GM21447 (cell line): ENCODE data around the gene NEK1.
A peak's percentile ranks its signal among the peaks of the same experiment; 100 is the strongest.

Experiments used
- ATAC-seq: cut with Tn5 transposase; IDR thresholded peaks from one replicate; pipeline ENCODE4 v1.9.1; 2021; ENCODE audit not compliant: unreplicated experiment

Gene NEK1, protein sequence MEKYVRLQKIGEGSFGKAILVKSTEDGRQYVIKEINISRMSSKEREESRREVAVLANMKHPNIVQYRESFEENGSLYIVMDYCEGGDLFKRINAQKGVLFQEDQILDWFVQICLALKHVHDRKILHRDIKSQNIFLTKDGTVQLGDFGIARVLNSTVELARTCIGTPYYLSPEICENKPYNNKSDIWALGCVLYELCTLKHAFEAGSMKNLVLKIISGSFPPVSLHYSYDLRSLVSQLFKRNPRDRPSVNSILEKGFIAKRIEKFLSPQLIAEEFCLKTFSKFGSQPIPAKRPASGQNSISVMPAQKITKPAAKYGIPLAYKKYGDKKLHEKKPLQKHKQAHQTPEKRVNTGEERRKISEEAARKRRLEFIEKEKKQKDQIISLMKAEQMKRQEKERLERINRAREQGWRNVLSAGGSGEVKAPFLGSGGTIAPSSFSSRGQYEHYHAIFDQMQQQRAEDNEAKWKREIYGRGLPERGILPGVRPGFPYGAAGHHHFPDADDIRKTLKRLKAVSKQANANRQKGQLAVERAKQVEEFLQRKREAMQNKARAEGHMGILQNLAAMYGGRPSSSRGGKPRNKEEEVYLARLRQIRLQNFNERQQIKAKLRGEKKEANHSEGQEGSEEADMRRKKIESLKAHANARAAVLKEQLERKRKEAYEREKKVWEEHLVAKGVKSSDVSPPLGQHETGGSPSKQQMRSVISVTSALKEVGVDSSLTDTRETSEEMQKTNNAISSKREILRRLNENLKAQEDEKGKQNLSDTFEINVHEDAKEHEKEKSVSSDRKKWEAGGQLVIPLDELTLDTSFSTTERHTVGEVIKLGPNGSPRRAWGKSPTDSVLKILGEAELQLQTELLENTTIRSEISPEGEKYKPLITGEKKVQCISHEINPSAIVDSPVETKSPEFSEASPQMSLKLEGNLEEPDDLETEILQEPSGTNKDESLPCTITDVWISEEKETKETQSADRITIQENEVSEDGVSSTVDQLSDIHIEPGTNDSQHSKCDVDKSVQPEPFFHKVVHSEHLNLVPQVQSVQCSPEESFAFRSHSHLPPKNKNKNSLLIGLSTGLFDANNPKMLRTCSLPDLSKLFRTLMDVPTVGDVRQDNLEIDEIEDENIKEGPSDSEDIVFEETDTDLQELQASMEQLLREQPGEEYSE (N-terminal part only)

GRCh38 chr4:169611991-169612870 is at the start of gene NEK1:
TSS of gene NEK1 (minus strand) at chr4:169612583. CDS start at chr4:169602630, 9,953 bp downstream.
- ATAC-seq: peak; percentile 93

GRCh38 chr4:169661761-169662160 is 49.4 kb upstream of the NEK1 start:
- no peak for ATAC-seq

GRCh38 chr4:169660929-169661328 is 48.5 kb upstream of the NEK1 start:
- no peak for ATAC-seq

GRCh38 chr4:169659716-169660670 is 47.6 kb upstream of the NEK1 start:
- peak; percentile 97 for ATAC-seq

GRCh38 chr4:169658975-169659715 is 46.8 kb upstream of the NEK1 start:
- ATAC-seq: no peak

DNA sequence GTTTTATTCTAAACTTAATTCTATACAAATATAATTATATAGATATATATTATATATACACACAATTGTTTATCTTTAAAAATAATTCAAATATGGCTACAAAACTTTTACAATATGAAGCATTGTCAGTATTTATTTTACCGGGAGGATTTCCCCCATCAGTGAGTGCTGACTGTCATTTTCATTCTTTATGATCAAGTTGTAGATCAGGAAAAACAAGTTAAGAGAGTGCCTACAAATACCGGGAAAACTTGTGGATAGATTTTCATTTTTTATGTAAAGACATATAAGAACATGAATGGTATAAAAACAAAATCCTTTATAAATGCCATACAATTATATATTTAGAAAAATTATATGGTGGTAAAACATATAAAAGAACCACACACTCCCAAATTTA is 45.8 kb upstream of the NEK1 start:
- ATAC-seq: no peak

GRCh38 chr4:169657470-169658107 is 45.2 kb upstream of the NEK1 start:
- no peak for ATAC-seq

GRCh38 chr4:169655401-169655800 is 43.0 kb upstream of the NEK1 start:
- ATAC-seq: no peak

- ATAC-seq: no peak
Measured at GRCh38 chr4:169652535-169652934, 40.2 kb upstream of the NEK1 start.

DNA sequence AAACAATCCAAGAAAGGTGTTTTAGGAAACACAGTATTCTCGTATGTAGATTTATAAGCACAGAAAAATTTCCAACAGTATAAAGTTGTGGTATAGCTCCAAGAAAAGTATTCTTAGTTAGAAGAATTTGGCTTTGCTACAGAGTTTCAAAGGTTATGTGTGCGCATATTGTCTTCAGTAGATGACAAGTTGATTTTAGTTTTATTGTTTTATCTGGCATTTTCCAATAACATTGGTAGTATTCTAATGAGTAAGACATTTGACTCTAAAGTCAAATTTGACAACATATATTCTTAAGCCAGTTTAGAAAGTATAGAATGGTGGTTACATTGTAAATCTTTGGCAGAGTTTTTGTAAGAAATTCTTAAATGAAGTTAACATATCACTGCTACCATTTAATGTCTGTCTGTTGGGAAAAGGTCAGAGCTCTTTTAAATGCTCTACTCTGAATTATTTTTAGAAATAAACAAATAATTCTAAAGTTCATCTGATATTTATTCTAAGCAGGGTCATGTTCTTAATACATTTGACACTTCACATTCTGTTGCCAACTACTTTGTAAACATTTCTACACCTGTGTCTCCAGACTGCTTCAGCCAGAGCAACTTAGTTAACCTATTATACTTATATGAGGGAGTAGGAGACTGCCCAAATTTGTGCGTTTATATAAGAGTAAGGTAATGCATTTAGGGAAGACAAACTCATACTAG is 38.0 kb upstream of the NEK1 start:
- no peak for ATAC-seq

- ATAC-seq: no peak
Measured at GRCh38 chr4:169649545-169650226, 37.3 kb upstream of the NEK1 start.

- no peak for ATAC-seq
Measured at GRCh38 chr4:169645627-169646026, 33.2 kb upstream of the NEK1 start.

- ATAC-seq: no peak
Measured at GRCh38 chr4:169644802-169645201, 32.4 kb upstream of the NEK1 start.

- no peak for ATAC-seq
Measured at GRCh38 chr4:169640261-169640870, 28.0 kb upstream of the NEK1 start.

DNA sequence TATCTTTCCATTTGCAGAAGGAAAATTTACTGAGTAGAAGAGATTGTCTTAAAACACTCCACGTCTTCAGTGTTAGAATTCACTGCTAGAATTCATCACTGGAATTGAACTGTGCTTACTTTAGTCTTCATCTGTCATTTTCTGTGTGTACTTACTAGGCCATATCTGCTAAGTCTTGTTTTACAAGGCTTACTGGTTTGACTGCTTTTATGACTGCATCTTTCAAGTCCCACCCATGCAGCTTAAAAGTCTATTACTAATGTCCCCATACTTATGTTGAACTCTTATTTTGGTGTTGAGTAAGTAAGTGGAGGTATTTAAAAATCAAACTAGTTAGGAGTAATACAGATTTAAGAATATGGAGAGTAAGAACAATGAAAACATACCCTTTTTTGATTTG is 22.6 kb upstream of the NEK1 start:
- no peak for ATAC-seq

DNA sequence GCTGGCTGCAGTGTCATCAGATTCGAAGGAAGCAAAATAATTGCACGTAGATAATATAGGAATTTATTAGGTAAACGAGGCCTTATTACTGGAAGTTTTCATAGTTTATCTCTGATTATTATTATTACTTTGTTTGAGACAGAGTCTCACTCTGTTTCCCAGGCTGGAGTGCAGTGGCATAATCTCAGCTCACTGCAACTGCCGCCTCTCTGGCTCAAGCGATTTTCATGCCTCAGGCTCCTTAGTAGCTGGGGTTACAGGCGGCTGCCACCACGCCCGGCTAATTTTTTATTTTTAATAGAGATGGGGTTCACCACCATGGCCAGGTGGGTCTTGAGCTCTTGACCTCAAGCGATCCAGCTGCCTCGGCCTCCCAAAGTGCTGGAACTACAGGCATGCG is 20.5 kb upstream of the NEK1 start:
- no peak for ATAC-seq

GRCh38 chr4:169630069-169630468 is 17.7 kb upstream of the NEK1 start:
- no peak for ATAC-seq
